HG02840 (cell line): ENCODE measurements around the gene ETV5.

ENCODE experiments used
- ATAC-seq: cut with Tn5 transposase; IDR thresholded peaks from one replicate; pipeline ENCODE4 v1.9.1; 2021; ENCODE audit warnings: mild to moderate bottlenecking, moderate library complexity, moderate number of reproducible peaks; ENCODE audit not compliant: unreplicated experiment, low FRiP score

Gene ETV5

DNA sequence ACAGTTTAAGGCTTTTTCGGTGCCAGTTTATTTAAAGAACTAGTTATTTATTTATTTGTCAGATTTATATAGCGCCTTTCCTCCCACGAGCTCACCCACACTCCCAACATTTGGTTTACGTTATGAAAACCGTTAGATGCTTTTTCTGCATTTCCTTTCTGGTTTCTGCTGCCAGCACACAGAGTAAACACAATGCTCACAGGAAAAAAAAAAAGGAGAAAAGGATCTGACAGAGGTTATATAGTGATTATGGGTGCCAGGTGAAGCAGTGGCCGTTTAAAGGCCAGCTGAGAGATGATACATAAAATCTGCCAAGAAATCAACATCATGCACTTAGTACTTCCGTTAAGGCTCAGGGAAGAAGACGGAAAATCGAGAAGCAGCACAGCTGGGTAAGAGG, 37.9 kb downstream of the ETV5 start:
- ATAC-seq = no peak

DNA sequence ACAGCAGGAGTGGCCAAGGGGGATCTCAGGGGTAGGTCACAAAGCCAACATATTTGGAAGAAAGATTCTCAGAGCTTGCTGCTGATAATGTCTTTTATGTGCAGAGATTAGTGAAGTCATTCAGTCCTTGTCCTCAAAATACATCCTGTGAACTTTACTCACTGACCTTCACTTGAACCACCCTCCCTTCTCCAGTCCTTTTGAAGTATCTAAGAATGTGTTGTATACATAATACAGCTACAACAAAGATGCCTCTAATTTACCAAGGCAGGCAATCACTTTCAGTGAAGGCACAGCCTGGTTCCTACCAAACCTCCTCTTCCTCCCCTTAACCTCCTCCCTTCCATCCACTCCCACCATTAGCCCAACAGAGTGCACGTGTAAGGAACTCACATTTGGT, 38.3 kb downstream of the ETV5 start:
- ATAC-seq = no peak

GRCh38 chr3:186070133-186070532, 38.8 kb downstream of the ETV5 start:
- no peak for ATAC-seq

DNA sequence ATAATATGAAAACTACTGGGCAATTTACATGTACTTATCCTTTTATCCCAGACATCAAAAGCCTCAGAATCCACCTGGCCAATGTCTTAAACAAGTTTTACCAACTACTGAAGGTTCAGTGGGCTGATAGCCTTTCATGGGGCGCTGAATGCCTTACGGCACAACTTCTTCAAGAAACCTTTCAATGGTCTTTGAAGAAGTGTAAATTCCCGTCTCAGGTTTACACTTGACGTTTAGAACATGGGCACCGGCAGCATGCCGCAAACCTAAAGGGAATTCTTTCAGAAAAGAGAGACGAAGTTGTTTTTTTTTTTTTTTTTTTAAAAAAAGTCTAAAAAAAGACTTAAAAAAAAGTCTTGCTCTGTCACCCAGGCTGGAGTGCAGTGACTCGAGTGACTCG, 39.7 kb downstream of the ETV5 start:
- no peak for ATAC-seq

- no peak for ATAC-seq
Measured at GRCh38 chr3:186068243-186068552, 40.7 kb downstream of the ETV5 start.

GRCh38 chr3:186067360-186068242, 41.3 kb downstream of the ETV5 start:
- no peak for ATAC-seq

- no peak for ATAC-seq
Measured at GRCh38 chr3:186060222-186060621, 48.7 kb downstream of the ETV5 start.

DNA sequence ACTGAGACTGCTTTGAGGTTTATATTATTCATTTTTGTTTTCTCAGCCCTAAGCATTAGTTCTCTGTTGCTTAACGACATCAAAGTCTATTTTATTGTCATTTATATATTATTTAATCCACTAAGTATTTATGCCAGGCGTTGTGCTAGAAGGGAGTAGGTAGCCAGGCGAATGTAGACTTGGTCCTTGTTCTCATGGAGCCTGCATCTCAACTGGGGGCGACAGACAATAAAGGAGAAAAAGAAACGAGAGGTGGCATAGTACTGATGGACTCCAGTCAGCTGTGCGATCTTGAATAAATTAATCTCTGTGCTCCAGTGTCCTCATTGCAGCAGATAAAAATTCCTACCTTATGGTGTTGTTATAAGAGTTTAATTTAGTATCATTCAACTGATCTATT, 49.7 kb downstream of the ETV5 start:
- no peak for ATAC-seq

GRCh38 chr3:186058225-186058624, 50.7 kb downstream of the ETV5 start:
- ATAC-seq = no peak

GRCh38 chr3:186057594-186057993, 51.3 kb downstream of the ETV5 start:
- ATAC-seq = no peak

DNA sequence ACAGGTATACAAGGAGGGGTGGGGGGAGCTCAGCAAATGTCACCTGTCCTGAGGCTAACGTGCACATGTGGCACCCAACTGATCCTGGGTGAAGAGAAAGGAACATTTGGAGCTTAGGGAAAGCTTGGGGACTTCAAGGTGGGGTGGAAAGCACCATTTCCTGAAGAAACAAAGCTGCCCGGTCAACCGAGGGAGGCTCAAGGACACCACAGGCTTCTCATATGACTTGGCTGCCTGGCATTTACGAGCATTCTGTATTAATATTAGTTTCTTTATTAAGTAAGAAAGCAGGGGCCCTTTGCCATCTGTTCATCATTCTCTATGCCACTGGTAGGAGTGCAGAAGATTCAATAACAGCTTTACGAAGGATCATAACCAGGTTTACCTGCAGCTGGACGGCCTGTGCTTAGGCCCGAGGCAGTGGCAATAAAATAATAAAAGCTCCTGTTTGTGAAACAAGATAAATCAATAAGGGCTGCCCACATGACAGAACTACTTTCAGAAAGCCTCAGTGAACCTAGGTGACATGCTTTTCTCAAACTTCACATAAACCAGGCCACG, 54.0 kb downstream of the ETV5 start:
- no peak for ATAC-seq

GRCh38 chr3:186053954-186054791, 54.7 kb downstream of the ETV5 start:
- ATAC-seq = no peak

DNA sequence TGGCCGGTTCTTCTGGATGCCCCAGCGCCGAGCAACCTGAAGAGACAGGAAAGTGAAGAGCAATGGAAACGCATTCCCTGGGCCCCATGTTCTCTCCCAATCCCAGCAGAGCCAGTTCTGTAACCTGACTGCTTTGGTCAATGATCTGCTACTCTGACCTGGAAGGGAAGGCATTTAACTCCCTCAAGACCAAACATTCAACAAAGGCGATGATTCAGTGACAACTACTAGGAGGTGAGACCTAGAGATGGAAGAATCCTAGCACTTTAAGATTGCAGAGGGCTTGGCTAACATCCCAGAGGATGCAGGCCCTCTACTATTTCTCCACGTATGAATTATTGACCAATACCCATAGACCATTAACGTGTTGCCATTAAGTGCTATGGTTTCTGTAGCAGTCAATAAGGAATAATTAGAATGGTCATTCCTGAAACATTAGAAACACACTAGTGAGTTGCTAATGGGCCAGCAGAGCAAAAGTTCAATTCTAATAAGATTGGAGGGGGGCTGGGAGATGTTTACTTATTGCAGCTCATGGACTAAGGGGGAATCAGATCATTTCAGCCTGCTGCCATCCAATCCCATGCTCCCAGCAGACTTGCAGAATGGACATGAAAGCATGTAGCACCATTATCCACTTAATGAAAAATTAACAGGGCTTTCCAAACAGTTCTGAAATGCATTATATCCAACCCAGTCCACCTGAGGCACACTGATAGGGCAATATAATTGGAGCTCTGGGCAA, 56.6 kb downstream of the ETV5 start:
- ATAC-seq = no peak

DNA sequence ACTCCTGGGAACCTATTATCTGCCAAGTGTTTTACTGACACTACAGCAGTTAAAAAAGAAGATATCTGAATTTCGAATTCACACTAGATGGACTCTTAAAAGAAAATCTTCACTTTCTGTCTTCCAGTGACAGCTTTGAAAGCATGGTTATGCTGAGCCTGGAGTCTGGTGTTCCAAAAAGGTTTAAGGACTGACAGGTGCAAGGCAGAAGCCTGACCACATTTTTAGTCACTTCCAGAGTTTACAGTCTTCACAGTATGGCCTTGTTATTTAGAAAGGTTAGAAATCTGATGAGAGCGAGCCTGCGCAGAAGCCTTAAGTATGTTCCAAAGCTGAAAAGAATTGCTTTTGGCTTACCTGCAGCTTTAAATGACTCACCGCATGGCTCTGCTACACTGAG, 59.9 kb downstream of the ETV5 start:
- no peak for ATAC-seq

DNA sequence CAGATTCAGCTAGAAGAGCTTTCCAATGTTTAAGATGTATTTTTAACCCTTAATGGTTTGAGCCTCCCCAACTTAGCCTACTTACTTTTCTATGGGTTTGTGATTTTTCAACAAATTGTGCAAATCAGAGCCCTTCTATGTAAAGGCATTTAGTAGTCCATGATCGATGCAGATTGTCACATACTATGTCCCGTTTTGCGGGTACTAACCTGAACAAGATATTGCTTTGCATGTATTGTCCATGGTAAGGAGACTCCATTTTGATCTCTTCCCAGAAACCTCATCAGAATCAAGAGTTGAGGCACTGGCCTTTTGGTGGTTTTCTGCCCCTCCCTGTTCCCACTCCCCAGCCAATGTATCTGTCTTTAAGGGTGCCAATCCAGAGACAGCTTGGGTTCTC, 60.8 kb downstream of the ETV5 start:
- ATAC-seq = no peak

- no peak for ATAC-seq
Measured at GRCh38 chr3:186046838-186047237, 62.1 kb downstream of the ETV5 start.

- ATAC-seq = no peak
Measured at GRCh38 chr3:186044968-186045367, 63.9 kb downstream of the ETV5 start.

DNA sequence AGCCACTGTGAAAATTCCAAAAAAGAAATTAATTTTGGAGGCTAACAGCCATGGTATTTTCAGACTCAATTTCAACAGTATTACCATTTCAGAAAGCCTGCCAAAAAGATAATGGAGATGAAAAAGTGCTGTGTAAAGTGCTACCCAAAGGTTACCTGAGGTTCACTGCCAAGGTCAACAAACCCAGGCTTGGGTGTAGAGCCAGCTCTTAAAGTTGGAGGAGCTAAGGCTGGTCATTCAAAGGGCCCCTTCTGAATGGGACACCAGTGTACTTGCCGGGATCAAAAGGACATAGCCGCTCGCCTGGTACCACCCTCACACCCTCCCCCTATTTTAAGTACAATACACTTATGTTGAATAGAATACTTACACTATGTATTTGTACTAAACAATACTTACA, 64.5 kb downstream of the ETV5 start:
- no peak for ATAC-seq

GRCh38 chr3:186042521-186043202, 66.2 kb downstream of the ETV5 start:
- no peak for ATAC-seq

DNA sequence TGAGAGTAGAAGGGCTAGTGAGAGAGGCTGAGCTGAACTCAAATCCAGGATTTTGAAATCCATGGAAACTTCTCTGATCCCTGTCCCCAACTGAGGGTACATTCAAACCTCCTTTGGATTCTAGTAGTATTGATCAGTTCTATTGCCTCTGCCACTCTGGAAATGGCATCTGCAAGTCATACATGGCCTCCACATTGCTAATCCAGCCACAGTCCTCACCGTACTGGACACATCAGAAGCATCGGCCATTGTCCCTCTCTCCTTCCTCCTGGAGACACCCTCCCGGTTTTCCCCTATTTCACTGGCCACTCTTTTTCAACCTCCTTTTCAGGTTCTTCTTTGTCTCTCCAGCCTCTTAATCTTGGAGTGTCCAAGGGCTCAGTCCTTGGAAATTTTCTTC, 66.9 kb downstream of the ETV5 start:
- no peak for ATAC-seq
